GM12801 (cell line): Measurements from ENCODE around the gene EPHA4.

Source experiments
- CTCF ChIP-seq: IDR thresholded peaks from one replicate; pipeline ENCODE4 v1.5.1; 2011; ENCODE audit warnings: control low read depth; ENCODE audit not compliant: insufficient read length; ENCODE audit errors: extremely low read depth

The EPHA4 gene

GRCh38 chr2:221554769-221555493 lies 17.2 kb downstream of the EPHA4 start:
- TF ChIP-seq CTCF = no peak

- TF ChIP-seq CTCF = no peak
Measured at GRCh38 chr2:221553333-221553732, 18.8 kb downstream of the EPHA4 start.

GRCh38 chr2:221552291-221552690 lies 19.8 kb downstream of the EPHA4 start:
- TF ChIP-seq CTCF = no peak

GRCh38 chr2:221551864-221552263 lies 20.2 kb downstream of the EPHA4 start:
- TF ChIP-seq CTCF = no peak

- TF ChIP-seq CTCF = no peak
Measured at GRCh38 chr2:221549143-221549542, 23.0 kb downstream of the EPHA4 start.

GRCh38 chr2:221546505-221547225 lies 25.4 kb downstream of the EPHA4 start:
- no peak for TF ChIP-seq CTCF

GRCh38 chr2:221541131-221541735 lies 30.9 kb downstream of the EPHA4 start:
- no peak for TF ChIP-seq CTCF
